OCI-LY3 (cell line): ENCODE results near the gene POU2F2.

Source experiments
- EZH2phosphoT487 ChIP-seq: fragments of 200-600 bp; shearing (Covaris generic); IDR thresholded peaks from 2 replicates; pipeline ENCODE4 v1.6.1; 2018; ENCODE audit warnings: antibody characterized with exemption, mixed run types, low read depth
- TF ChIP-seq, protein P1 (sequence below): fragments of 200-600, 300-600 bp; sonication (generic); IDR thresholded peaks from 2 replicates; pipeline ENCODE4 v1.5.1; 2014; ENCODE audit warnings: antibody characterized with exemption, low read length, low read depth

DNA sequence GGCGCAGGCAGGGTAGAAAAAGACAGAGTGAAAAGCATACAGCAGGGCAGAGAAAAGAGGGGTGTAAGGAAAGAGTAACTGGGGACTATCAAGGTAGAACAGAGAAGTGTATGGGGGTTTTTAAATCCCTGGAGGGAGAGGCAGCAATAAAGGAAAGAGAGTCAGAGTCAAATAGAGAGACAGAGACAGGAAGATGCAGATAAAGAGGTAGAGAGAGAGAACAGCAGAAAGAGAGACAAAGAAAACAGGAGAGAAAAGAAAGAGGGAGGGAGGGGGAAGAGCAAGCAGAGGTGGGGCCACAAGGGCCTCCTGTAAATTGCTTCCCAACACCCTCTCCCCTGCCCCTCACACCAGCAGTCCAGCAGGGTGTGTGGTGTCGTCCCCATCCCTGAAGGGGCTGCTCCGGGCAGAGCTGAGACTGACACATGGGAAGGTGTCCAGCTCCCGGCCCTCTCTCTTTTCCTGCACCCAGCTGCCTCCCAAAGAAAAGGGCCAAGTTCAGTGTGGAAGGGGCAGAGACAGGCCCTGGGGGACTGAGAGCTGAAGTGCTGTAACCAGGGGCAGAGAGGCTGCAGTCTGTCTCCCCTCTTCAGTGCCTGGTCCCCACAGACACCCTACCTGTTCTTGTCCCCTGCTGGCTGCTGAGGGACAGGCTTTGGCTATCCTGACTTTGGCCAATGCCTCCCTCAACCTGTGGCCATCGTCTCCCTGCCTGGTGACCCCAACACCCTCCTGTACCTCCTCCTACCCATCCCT is 17.4 kb upstream of the POU2F2 start:
- TF ChIP-seq, protein P1, sequence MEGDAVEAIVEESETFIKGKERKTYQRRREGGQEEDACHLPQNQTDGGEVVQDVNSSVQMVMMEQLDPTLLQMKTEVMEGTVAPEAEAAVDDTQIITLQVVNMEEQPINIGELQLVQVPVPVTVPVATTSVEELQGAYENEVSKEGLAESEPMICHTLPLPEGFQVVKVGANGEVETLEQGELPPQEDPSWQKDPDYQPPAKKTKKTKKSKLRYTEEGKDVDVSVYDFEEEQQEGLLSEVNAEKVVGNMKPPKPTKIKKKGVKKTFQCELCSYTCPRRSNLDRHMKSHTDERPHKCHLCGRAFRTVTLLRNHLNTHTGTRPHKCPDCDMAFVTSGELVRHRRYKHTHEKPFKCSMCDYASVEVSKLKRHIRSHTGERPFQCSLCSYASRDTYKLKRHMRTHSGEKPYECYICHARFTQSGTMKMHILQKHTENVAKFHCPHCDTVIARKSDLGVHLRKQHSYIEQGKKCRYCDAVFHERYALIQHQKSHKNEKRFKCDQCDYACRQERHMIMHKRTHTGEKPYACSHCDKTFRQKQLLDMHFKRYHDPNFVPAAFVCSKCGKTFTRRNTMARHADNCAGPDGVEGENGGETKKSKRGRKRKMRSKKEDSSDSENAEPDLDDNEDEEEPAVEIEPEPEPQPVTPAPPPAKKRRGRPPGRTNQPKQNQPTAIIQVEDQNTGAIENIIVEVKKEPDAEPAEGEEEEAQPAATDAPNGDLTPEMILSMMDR: no peak
- no peak for TF ChIP-seq EZH2phosphoT487
